ENCODE results near the gene PGRMC2. TPM values are rescaled to one million over a fixed set of nuclear protein-coding genes. Genes with fewer than 3 reads are reported as not detected.

Gene PGRMC2
- total and polyA plus RNA-seq, 2 of the 4 experiments (the other 2 are of a cell fraction) = 13.4 to 40.7 TPM

DNA sequence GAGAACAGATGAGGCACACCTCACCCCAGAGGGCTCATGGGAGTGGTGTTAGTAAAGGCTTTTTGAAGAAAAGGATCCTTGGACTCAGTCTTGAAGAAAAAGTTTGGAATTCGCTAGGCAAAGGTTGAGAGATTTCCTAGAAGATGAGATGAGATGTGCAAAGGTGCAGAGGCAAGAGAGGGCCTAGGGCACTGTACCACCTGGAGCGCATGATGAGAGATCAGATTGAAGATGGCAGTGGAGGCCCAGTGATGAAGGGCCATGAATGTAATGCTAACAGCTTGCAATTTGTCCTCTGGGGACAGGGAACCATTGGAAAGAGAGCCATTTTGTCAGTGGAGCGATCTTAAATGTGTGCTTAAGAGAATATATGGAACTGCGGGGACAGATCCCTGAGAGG is 45.0 kb downstream of the PGRMC2 start:
- in situ Hi-C loops (cut with MboI; ENCODE audit: low sequenced_read_pairs) = no loop called here
- BruUV-seq (replicated peaks) = no TSS peak
- Histone ChIP-seq H3K9ac (ENCODE audit: low read depth, low read length) (no peak overlapping the region), H4K8ac (ENCODE audit: low read depth in 2 of 2, low read length in 2 of 2) (peak overlapping the region; percentile 88 to 97), H3K4me3 (ENCODE audit: insufficient read depth, low read depth, low read length) (no peak overlapping the region), H3K18ac (ENCODE audit: low read depth, low read length) (peak overlapping the region; percentile 98), H3K56ac (ENCODE audit: extremely low read depth, insufficient read depth, low read length) (0 out of 2 replicates have a peak overlapping the region, but pooled peaks have one; percentile 77), H3K27ac (ENCODE audit: insufficient read depth, low read length) (peak overlapping the region; percentile 95), H3K23ac (ENCODE audit: low read depth, low read length) (peak overlapping the region; percentile 93), H2AK5ac (ENCODE audit: low read depth, low read length) (peak overlapping the region; percentile 98), H3K14ac (replicated peaks; ENCODE audit: low read depth, low read length) (peak overlapping the region; percentile 94), H2BK120ac (ENCODE audit: low read depth, low read length) (peak overlapping the region; percentile 99), H4K91ac (ENCODE audit: insufficient read depth, low read depth, low read length) (peak overlapping the region; percentile 99), H3K4me1 (ENCODE audit: control insufficient read depth, insufficient read depth, low read length) (peaks cover 19% of the 10 kb centered on the region), H3K27me3 (ENCODE audit: control insufficient read depth, insufficient read depth, low read length) (no peaks in the 10 kb centered on the region), H2BK5ac (ENCODE audit: low read depth, low read length, poor library complexity, severe bottlenecking) (peak overlapping the region; percentile 94), H3K4ac (ENCODE audit: low read depth, low read length) (peak overlapping the region; percentile 99), H2AFZ (replicated peaks; ENCODE audit: low read length, poor library complexity) (no peak overlapping the region), H3K79me1 (ENCODE audit: low read depth in 1 of 2, low read length in 2 of 2) (no peaks in the 10 kb centered on the region), H4K5ac (ENCODE audit: low read depth, low read length) (peak overlapping the region; percentile 98), H2AK9ac (replicated peaks; ENCODE audit: low read depth, low read length, poor library complexity) (peak overlapping the region; percentile 68), H3K36me3 (ENCODE audit: control insufficient read depth, insufficient read depth, low read length) (no peaks in the 10 kb centered on the region), H2BK15ac (ENCODE audit: low read depth, low read length) (peak overlapping the region; percentile 96; the same call in 2 of the 3 replicates), H3K4me2 (ENCODE audit: low read depth, low read length) (no peak overlapping the region), H2BK20ac (ENCODE audit: low read depth, low read length) (peak overlapping the region; percentile 99), H3K9me3 (ENCODE audit: control insufficient read depth, insufficient read depth, low read length) (peaks cover 5% of the 10 kb centered on the region), H4K20me1 (ENCODE audit: insufficient read depth, low read length) (no peaks in the 10 kb centered on the region), H3K9me1 (ENCODE audit: insufficient read depth, low read length) (peaks cover 19% of the 10 kb centered on the region)
- 95% methylated on average over 2 of the region's 4 CpGs; no CpG with 5 or more reads in 1 of the 2 experiments for WGBS, 2 experiments (ENCODE audit: extremely low coverage in 2 of 2, insufficient read length in 1 of 2)
- intact Hi-C loops (cut with micrococcal nuclease) = no loop called here
- dilution Hi-C loops (cut with HindIII; ENCODE audit: low sequenced_read_pairs, unreplicated experiment) = no loop called here
- POLR2A ChIA-PET (ENCODE audit: unreplicated experiment) = no interaction called here
- ATAC-seq (ENCODE audit: low read depth) = no peak
- no peak for DNase-seq
- CTCF ChIA-PET = no interaction called here
- TF ChIP-seq CHD1 (IDR thresholded peaks at IDR 0.05; ENCODE audit: low read depth, low read length) (no peak), POLR2A (IDR thresholded peaks at IDR 0.05; ENCODE audit: low read depth, low read length) (no peak), CEBPB (IDR thresholded peaks at IDR 0.05; ENCODE audit: low read depth, low read length) (no peak), RCOR1 (IDR thresholded peaks at IDR 0.05; ENCODE audit: insufficient replicate concordance, low read length) (no peak), FOS (IDR thresholded peaks at IDR 0.05; ENCODE audit: low read depth, low read length) (no peak), SMC3 (IDR thresholded peaks at IDR 0.05; ENCODE audit: low read depth, low read length) (no peak), RFX5 (IDR thresholded peaks at IDR 0.05; ENCODE audit: low read depth, low read length) (no peak)
- TF ChIP-seq, protein P1, sequence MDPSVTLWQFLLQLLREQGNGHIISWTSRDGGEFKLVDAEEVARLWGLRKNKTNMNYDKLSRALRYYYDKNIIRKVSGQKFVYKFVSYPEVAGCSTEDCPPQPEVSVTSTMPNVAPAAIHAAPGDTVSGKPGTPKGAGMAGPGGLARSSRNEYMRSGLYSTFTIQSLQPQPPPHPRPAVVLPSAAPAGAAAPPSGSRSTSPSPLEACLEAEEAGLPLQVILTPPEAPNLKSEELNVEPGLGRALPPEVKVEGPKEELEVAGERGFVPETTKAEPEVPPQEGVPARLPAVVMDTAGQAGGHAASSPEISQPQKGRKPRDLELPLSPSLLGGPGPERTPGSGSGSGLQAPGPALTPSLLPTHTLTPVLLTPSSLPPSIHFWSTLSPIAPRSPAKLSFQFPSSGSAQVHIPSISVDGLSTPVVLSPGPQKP (IDR thresholded peaks at IDR 0.05; ENCODE audit: borderline replicate concordance, low read depth, low read length) = no peak

All from IMR-90 (cell line).